K562 (cell line): ENCODE data around the gene CFAP73. TPM values are rescaled to one million over a fixed set of nuclear protein-coding genes. Genes with fewer than 3 reads are reported as not detected.

Experiments used
- DIDO1 ChIP-seq: fragments of 450-650 bp; IDR thresholded peaks from 2 replicates; pipeline ENCODE4 v1.6.1; 2016; ENCODE audit warnings: low read depth, missing biosample characterization, missing genetic modification characterization
- E2F6 ChIP-seq, 2 experiments: IDR thresholded peaks; 2 replicates each; pipeline ENCODE4 v1.6.1; 2011; ENCODE audit warnings: borderline replicate concordance in 1 of 2, control low read depth in 1 of 2, low read depth in 1 of 2, low read length in 1 of 2, mild to moderate bottlenecking in 1 of 2, mixed read lengths in 1 of 2, moderate library complexity in 1 of 2; ENCODE audit not compliant: insufficient read depth in 1 of 2, insufficient read length in 1 of 2, poor library complexity in 1 of 2, severe bottlenecking in 1 of 2; ENCODE audit errors: extremely low read depth in 1 of 2
- KDM2B ChIP-seq: fragments of 250-450 bp; sonication (Bioruptor Pico); IDR thresholded peaks from 2 replicates; pipeline ENCODE4 v1.8.0; 2021; ENCODE audit warnings: mild to moderate bottlenecking, moderate library complexity
- MCM5 ChIP-seq: fragments of 450-650 bp; IDR thresholded peaks from 2 replicates; pipeline ENCODE4 v1.6.1; 2016; ENCODE audit warnings: low read depth
- PHTF2 ChIP-seq: fragments of 250-450 bp; sonication (Bioruptor Pico); IDR thresholded peaks from 2 replicates; pipeline ENCODE4 v1.5.0; 2021; ENCODE audit warnings: mild to moderate bottlenecking
- SMAD2 ChIP-seq: fragments of 150-350 bp; IDR thresholded peaks from 2 replicates; pipeline ENCODE4 v1.6.1; 2014; ENCODE audit warnings: low read depth, mild to moderate bottlenecking, low read length
- SUPT5H ChIP-seq: fragments of 450-650 bp; IDR thresholded peaks from 2 replicates; pipeline ENCODE4 v1.6.1; 2016
- TFAP4 ChIP-seq: sonication (generic); formaldehyde crosslinking; IDR thresholded peaks from 2 replicates; pipeline ENCODE4 v1.8.0; 2022; ENCODE audit warnings: missing genetic modification reagents, mild to moderate bottlenecking, moderate library complexity, borderline replicate concordance
- THAP7 ChIP-seq: fragments of 250-450 bp; sonication (Bioruptor Pico); IDR thresholded peaks from 2 replicates; pipeline ENCODE4 v1.5.0; 2021
- ZKSCAN8 ChIP-seq: fragments of 200-800 bp; sonication (Bioruptor generic); IDR thresholded peaks from 2 replicates; pipeline ENCODE4 v1.6.1; 2016; ENCODE audit warnings: missing genetic modification characterization, missing compliant biosample characterization
- ZNF316 ChIP-seq: fragments of 450-650 bp; IDR thresholded peaks from 2 replicates; pipeline ENCODE4 v1.6.1; 2016
- ZNF584 ChIP-seq: fragments of 200-800 bp; sonication (Bioruptor generic); IDR thresholded peaks from 2 replicates; pipeline ENCODE4 v1.6.1; 2016; ENCODE audit warnings: low read depth, mild to moderate bottlenecking, missing genetic modification characterization, missing compliant biosample characterization
- ZNF778 ChIP-seq: fragments of 450-650 bp; formaldehyde crosslinking; IDR thresholded peaks from 2 replicates; pipeline ENCODE4 v1.4.0; 2020; ENCODE audit warnings: mild to moderate bottlenecking, moderate library complexity
- ZZZ3 ChIP-seq: fragments of 450-650 bp; IDR thresholded peaks from 2 replicates; pipeline ENCODE4 v1.6.1; 2016; ENCODE audit warnings: antibody characterized with exemption, mild to moderate bottlenecking, moderate library complexity
- polyA plus RNA-seq, 8 experiments: library from polyadenylated mRNA; depleted of rRNA in 4 of 8; stranded (reverse) in 5 of 8; unstranded in 3 of 8; fragments of >200 nt; fragmentation: Nextera tagmentation in 2 of 8; fragmentation: Illumina TruSeq in 1 of 8; extraction: Ambion mirVana in 2 of 8; extraction: Trizol in 1 of 8; gene quantifications; 2 replicates each; pipeline versions ENCODE4 v1.2.1 to v1.2.3, GENCODE V29; 2011 to 2014; ENCODE audit warnings: inconsistent platforms in 1 of 8, missing spikeins in 1 of 8
- total RNA-seq, 7 experiments: library from RNA; depleted of rRNA in 6 of 7; stranded (reverse); fragments of >200 nt in 6 of 7; fragmentation: Illumina TruSeq in 2 of 7; extraction: Trizol in 2 of 7; gene quantifications; 2 replicates each; pipeline versions ENCODE4 v1.2.1 to v1.2.3, GENCODE V29; 2011 to 2021; ENCODE audit warnings: low replicate concordance in 1 of 7
- TF ChIP-seq, protein P1 (sequence below): fragments of 250-450 bp; sonication (Bioruptor Pico); IDR thresholded peaks from 2 replicates; pipeline ENCODE4 v1.5.0; 2021; ENCODE audit warnings: mild to moderate bottlenecking, moderate library complexity
- TF ChIP-seq, protein P2 (sequence below), 3 experiments: IDR thresholded peaks in 2 of 3; conservative IDR thresholded peaks in 1 of 3; 2 replicates each; pipeline ENCODE4 v1.5.1; 2011 to 2012; ENCODE audit warnings: low read length in 3 of 3, mild to moderate bottlenecking in 3 of 3, control low read depth in 2 of 3, improper control_type of control experiment in 1 of 3, inconsistent platforms in 1 of 3, low read depth in 1 of 3, mixed read lengths in 1 of 3, moderate library complexity in 1 of 3; ENCODE audit not compliant: insufficient read depth in 2 of 3
- TF ChIP-seq, protein P3 (sequence below): fragments of 250-450 bp; sonication (Bioruptor Pico); IDR thresholded peaks from 2 replicates; pipeline ENCODE4 v1.4.0; 2020
- TF ChIP-seq, protein P4 (sequence below): conservative IDR thresholded peaks from 2 replicates; pipeline ENCODE4 v1.6.1; 2011; ENCODE audit warnings: low read depth, mild to moderate bottlenecking, low read length; ENCODE audit not compliant: control insufficient read depth

Gene CFAP73
- total and polyA plus RNA-seq, 9 of the 15 experiments (the other 6 are each of a cell fraction or from before 2014, with no cell fraction given): not detected

GRCh38 chr12:113190761-113191160 is 41.2 kb downstream of the CFAP73 start (continued):
- TF ChIP-seq DIDO1 (tag) (no peak), MCM5 (no peak), PHTF2 (no peak), ZNF778 (CRISPR knock-in tag) (no peak), ZNF584 (CRISPR knock-in tag) (no peak), KDM2B (CRISPR knock-in tag) (no peak), TFAP4 (CRISPR knock-in tag) (peak; percentile 74), SUPT5H (no peak), ZKSCAN8 (CRISPR knock-in tag) (no peak), THAP7 (CRISPR knock-in tag) (no peak), E2F6 (IDR thresholded peaks at IDR 0.05; ENCODE audit: borderline replicate concordance in 1 of 2, extremely low read depth in 1 of 2, insufficient read depth in 1 of 2, insufficient read length in 1 of 2, low read depth in 1 of 2, low read length in 1 of 2, poor library complexity in 1 of 2, severe bottlenecking in 1 of 2) (no peak), ZZZ3 (no peak), SMAD2 (no peak), ZNF316 (no peak)
- TF ChIP-seq, protein P1, sequence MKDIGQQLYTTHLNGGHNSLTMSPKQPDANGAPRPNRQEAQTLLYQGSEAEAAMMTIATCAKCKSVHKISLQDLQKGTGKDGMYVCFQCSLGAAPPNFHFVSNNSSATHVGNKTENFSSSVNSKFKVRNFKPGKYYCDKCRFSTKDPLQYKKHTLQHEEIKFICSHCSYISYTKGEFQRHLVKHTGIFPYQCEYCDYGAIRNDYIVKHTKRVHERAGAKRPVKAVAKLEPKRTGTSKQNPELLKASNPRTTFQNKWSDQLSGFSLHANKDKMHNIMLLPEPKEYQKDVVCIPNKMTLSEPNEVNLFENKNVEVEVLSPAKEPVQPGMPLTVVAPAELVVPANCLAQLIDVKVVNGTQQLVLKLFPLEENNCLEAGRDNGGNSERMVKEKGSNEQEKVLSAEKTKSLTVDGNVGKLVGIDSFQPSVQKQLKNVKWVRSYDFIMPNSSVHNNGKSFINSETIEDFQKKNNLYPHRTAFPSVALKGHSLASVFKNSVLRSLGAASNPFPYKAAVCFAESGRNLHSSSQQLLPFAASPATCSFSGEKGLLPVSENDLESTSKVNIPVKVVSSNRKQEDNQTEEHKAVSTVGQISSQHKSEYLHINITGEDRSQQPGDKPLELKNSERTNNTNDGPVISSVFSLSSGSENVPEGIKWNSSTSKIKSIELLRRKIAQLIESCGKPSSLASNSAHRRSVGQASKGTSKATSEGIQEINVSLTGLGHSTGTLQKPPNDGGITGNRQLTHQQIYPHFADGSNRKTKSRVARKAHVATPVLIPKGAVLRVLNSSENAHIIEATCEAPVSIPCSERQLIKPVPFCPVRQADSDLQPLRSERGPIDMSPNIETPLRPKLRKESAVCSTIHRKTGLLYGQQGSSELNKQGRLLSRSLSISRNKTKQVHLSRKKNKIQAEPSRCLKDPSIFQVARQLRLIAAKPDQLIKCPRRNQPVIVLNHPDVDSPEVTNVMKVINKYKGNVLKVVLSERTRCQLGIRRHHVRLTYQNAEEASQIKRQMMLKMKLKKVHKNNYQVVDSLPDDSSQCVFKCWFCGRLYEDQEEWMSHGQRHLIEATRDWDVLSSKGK (CRISPR knock-in tag): no peak
- TF ChIP-seq, protein P2, sequence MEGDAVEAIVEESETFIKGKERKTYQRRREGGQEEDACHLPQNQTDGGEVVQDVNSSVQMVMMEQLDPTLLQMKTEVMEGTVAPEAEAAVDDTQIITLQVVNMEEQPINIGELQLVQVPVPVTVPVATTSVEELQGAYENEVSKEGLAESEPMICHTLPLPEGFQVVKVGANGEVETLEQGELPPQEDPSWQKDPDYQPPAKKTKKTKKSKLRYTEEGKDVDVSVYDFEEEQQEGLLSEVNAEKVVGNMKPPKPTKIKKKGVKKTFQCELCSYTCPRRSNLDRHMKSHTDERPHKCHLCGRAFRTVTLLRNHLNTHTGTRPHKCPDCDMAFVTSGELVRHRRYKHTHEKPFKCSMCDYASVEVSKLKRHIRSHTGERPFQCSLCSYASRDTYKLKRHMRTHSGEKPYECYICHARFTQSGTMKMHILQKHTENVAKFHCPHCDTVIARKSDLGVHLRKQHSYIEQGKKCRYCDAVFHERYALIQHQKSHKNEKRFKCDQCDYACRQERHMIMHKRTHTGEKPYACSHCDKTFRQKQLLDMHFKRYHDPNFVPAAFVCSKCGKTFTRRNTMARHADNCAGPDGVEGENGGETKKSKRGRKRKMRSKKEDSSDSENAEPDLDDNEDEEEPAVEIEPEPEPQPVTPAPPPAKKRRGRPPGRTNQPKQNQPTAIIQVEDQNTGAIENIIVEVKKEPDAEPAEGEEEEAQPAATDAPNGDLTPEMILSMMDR (IDR thresholded peaks at IDR 0.05 in 2 of 3, conservative IDR thresholded peaks at IDR 0.05 in 1 of 3; ENCODE audit: insufficient read depth in 2 of 3, low read depth in 1 of 3, low read length in 3 of 3): no peak
- TF ChIP-seq, protein P3, sequence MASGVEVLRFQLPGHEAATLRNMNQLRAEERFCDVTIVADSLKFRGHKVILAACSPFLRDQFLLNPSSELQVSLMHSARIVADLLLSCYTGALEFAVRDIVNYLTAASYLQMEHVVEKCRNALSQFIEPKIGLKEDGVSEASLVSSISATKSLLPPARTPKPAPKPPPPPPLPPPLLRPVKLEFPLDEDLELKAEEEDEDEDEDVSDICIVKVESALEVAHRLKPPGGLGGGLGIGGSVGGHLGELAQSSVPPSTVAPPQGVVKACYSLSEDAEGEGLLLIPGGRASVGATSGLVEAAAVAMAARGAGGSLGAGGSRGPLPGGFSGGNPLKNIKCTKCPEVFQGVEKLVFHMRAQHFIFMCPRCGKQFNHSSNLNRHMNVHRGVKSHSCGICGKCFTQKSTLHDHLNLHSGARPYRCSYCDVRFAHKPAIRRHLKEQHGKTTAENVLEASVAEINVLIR: no peak
- TF ChIP-seq, protein P4, sequence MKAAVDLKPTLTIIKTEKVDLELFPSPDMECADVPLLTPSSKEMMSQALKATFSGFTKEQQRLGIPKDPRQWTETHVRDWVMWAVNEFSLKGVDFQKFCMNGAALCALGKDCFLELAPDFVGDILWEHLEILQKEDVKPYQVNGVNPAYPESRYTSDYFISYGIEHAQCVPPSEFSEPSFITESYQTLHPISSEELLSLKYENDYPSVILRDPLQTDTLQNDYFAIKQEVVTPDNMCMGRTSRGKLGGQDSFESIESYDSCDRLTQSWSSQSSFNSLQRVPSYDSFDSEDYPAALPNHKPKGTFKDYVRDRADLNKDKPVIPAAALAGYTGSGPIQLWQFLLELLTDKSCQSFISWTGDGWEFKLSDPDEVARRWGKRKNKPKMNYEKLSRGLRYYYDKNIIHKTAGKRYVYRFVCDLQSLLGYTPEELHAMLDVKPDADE: no peak
